ENCODE measurements around the gene KCTD17.

The KCTD17 gene

DNA sequence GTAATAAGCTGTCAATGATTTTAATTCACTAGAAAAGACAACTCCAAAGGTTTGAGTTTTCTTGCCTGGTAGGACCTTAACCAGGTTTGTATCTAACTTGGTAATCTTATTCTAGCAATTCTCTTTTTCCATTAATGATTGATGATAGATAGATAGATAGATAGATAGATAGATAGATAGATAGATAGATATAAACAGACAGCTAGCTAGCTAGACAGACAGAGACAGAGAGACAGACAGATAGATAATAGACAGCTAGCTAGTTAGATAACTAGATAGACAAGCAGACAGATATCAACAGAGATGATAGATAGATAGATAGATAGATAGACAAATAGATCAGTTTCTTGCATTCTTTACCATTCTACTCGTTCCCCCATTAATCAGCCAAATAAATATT is 42.7 kb downstream of the KCTD17 start:
- TF ChIP-seq ZBTB7A (IDR thresholded peaks at IDR 0.05; ENCODE audit: low read depth) (no peak), TEAD4 (IDR thresholded peaks at IDR 0.05) (no peak), USF1 (IDR thresholded peaks at IDR 0.05) (no peak)
- TF ChIP-seq, protein P1, sequence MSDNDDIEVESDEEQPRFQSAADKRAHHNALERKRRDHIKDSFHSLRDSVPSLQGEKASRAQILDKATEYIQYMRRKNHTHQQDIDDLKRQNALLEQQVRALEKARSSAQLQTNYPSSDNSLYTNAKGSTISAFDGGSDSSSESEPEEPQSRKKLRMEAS (IDR thresholded peaks at IDR 0.05): no peak

DNA sequence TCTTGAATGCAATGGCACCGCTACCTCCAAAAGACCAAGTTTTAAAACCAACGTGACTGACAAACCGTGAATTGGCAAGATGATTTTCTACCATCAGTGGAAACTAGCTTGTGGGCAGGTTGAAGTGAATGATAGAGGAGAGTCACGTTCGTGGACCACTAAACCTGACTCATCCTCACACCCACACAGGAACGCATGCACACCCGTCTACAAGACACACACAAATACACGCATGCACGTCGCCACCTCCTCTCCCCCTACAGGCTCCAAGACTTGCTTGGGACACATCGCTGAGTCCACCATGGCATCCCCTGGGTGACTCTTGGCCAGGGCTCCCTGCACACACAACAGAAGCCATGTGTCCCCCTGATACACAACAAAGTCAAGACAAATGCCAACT is 43.6 kb downstream of the KCTD17 start:
- no peak for TF ChIP-seq REST (IDR thresholded peaks at IDR 0.05; ENCODE audit: low read depth)
- no peak for TF ChIP-seq YY1 (IDR thresholded peaks at IDR 0.05; ENCODE audit: low read depth)
- no peak for TF ChIP-seq EGR1 (IDR thresholded peaks at IDR 0.05)

DNA sequence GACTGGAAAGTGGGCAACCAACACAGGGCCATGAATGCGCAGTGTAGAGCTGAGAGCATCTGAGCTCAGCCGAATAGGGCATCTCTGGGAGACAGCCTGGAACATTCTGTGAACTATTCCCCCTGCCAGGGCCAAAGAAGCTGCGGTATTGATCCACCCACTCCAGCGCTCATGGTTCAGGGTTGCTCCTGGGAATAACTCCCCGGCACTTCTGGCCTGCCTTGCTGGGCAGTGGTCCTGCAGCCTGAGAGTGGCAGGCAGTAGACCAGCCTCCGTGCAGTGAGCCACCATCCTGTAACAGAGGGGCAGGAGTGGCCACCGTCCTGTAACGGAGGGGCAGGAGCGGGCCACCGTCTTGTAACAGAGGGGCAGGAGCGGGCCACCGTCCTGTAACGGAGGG is 45.8 kb downstream of the KCTD17 start:
- no peak for TF ChIP-seq EGR1 (IDR thresholded peaks at IDR 0.05)

DNA sequence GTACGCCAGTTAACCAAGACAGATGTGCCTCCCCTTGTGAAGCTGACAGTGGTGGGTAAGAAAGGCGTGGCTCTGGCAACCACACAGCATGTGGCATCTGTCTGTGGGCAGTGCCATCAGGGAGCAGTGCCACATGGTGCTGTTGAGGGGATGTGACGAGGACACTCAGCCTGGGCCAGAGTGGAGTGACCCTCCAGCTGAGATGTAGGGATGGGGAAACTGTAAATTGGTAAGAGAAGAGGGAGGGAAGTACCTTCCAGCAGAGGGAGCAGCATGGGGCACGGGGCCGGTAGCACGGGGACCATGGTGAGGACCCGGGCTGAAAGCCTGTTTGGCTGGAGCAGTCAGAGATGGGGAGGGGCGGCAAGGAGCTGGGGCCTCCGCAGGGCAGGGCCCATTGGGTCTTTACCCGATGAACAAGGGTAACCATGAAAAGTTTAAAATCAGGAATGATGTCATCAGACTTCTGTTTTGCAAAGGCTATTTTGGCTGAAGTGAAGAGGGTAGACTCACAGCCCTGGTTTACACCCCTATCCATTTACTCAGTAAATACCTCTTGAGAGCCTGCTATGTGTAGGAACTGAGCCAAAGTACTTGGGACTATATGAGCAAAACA is 47.5 kb downstream of the KCTD17 start:
- TF ChIP-seq ZBTB7A (IDR thresholded peaks at IDR 0.05; ENCODE audit: low read depth) (no peak), CEBPB (IDR thresholded peaks at IDR 0.05) (no peak), CREB1 (IDR thresholded peaks at IDR 0.05; ENCODE audit: low read depth) (no peak), TCF12 (IDR thresholded peaks at IDR 0.05; ENCODE audit: low read depth) (no peak), NFIC (IDR thresholded peaks at IDR 0.05) (no peak), YY1 (IDR thresholded peaks at IDR 0.05; ENCODE audit: low read depth) (no peak), RAD21 (IDR thresholded peaks at IDR 0.05; ENCODE audit: low read depth) (no peak), TEAD4 (IDR thresholded peaks at IDR 0.05) (no peak), REST (IDR thresholded peaks at IDR 0.05; ENCODE audit: low read depth) (no peak), TAF1 (IDR thresholded peaks at IDR 0.05; ENCODE audit: low read depth) (no peak), USF1 (IDR thresholded peaks at IDR 0.05) (no peak), EGR1 (IDR thresholded peaks at IDR 0.05) (no peak), EP300 (IDR thresholded peaks at IDR 0.05; ENCODE audit: borderline replicate concordance) (no peak), FOXM1 (IDR thresholded peaks at IDR 0.05; ENCODE audit: borderline replicate concordance, low read depth) (no peak)
- TF ChIP-seq, protein P1 (IDR thresholded peaks at IDR 0.05): no peak

DNA sequence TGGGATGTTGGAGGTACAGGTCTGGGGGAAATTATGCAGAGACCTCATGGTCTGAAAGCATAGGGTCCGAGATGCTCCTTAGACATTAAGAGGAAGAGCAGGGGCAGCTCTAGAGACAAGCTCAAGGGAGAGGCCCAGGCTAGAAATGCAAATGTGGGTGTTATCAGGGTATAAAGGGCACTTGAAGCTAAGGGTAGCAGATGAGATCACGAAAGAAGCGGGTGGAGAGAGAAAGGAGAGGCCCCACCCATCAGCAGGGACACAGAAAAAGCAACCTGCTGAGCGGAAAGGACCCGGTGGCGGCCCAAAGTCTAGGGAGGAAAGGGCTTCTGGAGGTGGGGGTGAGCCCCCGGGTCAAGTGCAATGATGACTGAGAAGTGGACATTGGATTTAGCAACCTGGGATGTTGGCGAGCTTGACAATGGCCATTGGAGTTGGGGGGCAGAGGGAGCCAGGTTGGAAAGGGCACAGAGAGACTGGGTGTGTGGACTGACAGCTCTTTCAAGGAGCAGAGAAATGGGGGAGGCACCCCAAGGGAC is 49.1 kb downstream of the KCTD17 start:
- TF ChIP-seq CREB1 (IDR thresholded peaks at IDR 0.05; ENCODE audit: low read depth): no peak
- TF ChIP-seq EP300 (IDR thresholded peaks at IDR 0.05; ENCODE audit: borderline replicate concordance): no peak
- TF ChIP-seq CEBPB (IDR thresholded peaks at IDR 0.05): no peak
- TF ChIP-seq USF1 (IDR thresholded peaks at IDR 0.05): no peak
- TF ChIP-seq TEAD4 (IDR thresholded peaks at IDR 0.05): no peak
- no peak for TF ChIP-seq FOXM1 (IDR thresholded peaks at IDR 0.05; ENCODE audit: borderline replicate concordance, low read depth)
- no peak for TF ChIP-seq REST (IDR thresholded peaks at IDR 0.05; ENCODE audit: low read depth)
- no peak for TF ChIP-seq TAF1 (IDR thresholded peaks at IDR 0.05; ENCODE audit: low read depth)
- no peak for TF ChIP-seq YY1 (IDR thresholded peaks at IDR 0.05; ENCODE audit: low read depth)
- no peak for TF ChIP-seq ZBTB7A (IDR thresholded peaks at IDR 0.05; ENCODE audit: low read depth)
- no peak for TF ChIP-seq TCF12 (IDR thresholded peaks at IDR 0.05; ENCODE audit: low read depth)
- TF ChIP-seq EGR1 (IDR thresholded peaks at IDR 0.05): no peak
- TF ChIP-seq, protein P1 (IDR thresholded peaks at IDR 0.05): no peak
- TF ChIP-seq NFIC (IDR thresholded peaks at IDR 0.05): no peak
- TF ChIP-seq RAD21 (IDR thresholded peaks at IDR 0.05; ENCODE audit: low read depth): no peak

Measured in Ishikawa (cell line).